Measurements from ENCODE around the gene LAMA5. TPM values are rescaled to one million over a fixed set of nuclear protein-coding genes. Genes with fewer than 3 reads are reported as not detected.

LAMA5 gene
- total RNA-seq, 4 donors from 2014 or later: 164 to 427 (median 196) TPM

DNA sequence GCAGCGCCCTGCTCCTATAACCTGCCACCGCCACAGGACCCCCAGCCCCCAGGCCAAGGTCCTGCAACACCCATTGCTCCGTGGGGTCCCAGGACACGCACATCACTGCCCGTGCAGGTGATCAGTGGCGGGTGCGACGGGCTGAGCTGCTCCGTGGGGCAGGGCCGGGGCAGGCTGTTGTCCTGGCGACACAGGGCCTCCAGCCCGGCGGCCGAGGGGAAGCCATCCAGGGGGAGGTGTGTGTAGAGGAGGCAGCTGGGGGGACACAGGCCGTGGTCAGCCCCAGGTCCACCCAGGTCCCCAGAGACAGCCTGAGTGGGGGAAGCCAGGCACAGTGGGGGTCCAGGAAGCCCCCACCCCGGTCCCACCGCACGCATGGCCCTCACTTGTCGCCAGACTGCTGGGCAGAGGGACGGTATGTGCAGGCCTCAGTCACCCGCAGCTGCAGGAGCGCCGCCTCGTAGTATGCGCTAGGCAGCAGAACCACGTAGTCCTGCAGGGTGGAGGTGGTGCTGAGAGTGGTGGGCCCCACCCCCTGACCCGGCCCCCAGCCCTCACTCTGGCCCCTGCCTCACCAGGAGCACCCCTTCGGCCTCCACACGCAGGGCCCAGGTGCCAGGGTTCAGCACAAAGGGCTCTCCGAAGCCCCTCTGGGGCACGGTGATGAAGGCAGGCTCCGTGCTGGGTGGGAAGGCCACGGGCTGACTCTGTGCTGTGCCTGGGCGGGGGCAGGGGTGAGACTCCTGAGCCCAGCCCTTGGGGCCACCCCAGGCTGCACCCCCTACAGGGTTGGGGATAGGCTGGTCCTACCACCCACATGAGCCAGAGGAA lies 33.9 kb downstream of the LAMA5 start:
- intact Hi-C loops (cut with DNase I; ENCODE audit: low total_unique reads): no loop called here
- DNase-seq (ENCODE audit: low spot score in 2 of 2): no peak
- 92 to 95% methylated on average over 17 to 26 of the region's 34 CpGs for WGBS, 2 donors

DNA sequence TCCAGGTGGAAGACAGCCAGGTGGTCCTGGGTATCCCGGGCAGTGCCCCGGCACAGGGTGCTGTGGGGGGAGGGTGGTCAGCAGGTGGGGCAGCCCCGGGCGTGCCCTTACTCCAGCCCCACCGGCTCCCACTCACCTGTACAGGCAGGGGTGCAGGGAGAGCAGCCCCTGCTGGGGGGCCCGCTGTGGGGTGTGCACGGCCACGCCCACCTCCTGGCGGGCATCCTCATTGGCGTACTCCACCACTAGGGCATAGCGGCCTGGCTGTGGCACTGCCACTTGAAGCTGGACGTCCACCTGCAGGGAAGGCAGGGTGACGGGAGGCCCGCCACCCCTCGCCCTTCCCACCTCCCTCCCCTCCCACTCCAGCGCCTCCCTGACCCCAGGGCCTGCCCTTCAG lies 34.7 kb downstream of the LAMA5 start:
- no peak for DNase-seq (ENCODE audit: low spot score in 2 of 2)
- no peak overlapping the region for H3K4me3 ChIP-seq (ENCODE audit: low read depth, poor library complexity, severe bottlenecking)
- no peak for TF ChIP-seq POLR2A (IDR thresholded peaks at IDR 0.05)
- intact Hi-C loops (cut with DNase I; ENCODE audit: low total_unique reads): no loop called here
- WGBS, 2 donors: 78 to 79% methylated on average over 11 to 14 of the region's 16 CpGs

More for the DNA sequence above, 33.9 kb downstream of the LAMA5 start:
- TF ChIP-seq POLR2A (IDR thresholded peaks at IDR 0.05): no peak
- TF ChIP-seq, protein P1, sequence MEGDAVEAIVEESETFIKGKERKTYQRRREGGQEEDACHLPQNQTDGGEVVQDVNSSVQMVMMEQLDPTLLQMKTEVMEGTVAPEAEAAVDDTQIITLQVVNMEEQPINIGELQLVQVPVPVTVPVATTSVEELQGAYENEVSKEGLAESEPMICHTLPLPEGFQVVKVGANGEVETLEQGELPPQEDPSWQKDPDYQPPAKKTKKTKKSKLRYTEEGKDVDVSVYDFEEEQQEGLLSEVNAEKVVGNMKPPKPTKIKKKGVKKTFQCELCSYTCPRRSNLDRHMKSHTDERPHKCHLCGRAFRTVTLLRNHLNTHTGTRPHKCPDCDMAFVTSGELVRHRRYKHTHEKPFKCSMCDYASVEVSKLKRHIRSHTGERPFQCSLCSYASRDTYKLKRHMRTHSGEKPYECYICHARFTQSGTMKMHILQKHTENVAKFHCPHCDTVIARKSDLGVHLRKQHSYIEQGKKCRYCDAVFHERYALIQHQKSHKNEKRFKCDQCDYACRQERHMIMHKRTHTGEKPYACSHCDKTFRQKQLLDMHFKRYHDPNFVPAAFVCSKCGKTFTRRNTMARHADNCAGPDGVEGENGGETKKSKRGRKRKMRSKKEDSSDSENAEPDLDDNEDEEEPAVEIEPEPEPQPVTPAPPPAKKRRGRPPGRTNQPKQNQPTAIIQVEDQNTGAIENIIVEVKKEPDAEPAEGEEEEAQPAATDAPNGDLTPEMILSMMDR (IDR thresholded peaks at IDR 0.05): no peak
- no peak overlapping the region for H3K4me3 ChIP-seq (ENCODE audit: low read depth, poor library complexity, severe bottlenecking)

DNA sequence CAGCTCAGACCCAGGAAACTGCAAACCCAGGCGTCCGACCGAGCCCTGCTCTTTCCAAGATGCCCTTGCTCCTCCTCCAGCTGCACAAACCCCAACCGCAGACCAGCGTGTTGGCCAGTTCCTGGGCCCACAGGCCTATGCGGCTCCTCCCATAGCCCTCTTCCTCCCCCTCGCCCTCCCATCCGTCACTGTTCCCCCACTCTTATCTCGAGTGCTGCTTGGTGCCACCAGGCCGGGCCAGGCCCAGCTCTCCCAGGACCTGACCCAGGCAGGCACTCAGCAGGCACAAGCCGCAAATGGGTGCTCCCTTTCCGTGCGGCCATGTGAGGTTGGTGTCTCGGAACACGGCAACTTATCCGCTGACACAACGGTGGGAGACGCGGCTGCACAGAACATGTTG lies 35.8 kb downstream of the LAMA5 start:
- TF ChIP-seq, protein P1 (IDR thresholded peaks at IDR 0.05): no peak
- no peak for TF ChIP-seq POLR2A (IDR thresholded peaks at IDR 0.05)
- WGBS, 2 donors: 92 to 95% methylated on average over 19 of the region's 19 CpGs
- DNase-seq (ENCODE audit: low spot score in 2 of 2): no peak
- no peak overlapping the region for H3K4me3 ChIP-seq (ENCODE audit: low read depth, poor library complexity, severe bottlenecking)
- intact Hi-C loops (cut with DNase I; ENCODE audit: low total_unique reads): no loop called here

DNA sequence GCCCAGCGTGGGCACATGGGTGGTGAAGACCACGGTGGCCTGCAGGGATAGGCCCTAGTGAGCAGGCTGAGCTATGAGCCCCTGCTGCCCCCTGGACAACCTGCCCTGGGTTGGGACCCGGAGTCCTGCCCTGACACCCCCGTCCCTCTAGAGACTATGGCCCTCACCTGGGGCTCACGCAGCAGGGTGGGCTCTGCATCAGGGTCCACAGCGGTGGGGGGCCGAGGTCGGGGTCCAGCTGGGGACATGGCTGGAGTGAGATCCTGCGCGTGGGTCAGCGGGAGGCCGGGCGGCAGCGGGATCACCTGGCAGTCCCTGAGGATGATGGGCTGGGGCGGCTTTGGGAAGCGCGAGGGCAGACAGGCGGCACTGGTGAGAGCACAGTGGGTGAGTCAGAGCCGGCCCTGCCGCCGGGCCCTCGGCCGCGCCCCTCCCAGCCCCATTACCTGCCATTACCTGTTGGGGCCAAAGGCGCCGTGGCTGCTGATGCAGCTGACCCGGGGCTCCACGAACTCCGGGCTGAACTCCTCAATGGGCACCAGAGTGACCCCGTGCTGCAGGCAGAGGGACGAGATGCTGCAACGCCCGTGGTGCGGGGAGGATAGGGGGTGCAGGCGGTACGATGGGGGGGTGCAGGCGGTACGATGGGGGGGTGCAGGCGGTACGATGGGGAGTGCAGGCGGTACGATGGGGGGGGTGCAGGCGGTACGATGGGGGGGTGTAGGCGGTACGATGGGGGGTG lies 36.4 kb downstream of the LAMA5 start:
- TF ChIP-seq POLR2A (IDR thresholded peaks at IDR 0.05): no peak
- TF ChIP-seq, protein P1 (IDR thresholded peaks at IDR 0.05): no peak
- no peak for DNase-seq (ENCODE audit: low spot score in 2 of 2)
- WGBS, 2 donors: 74 to 79% methylated on average over 35 to 45 of the region's 46 CpGs
- intact Hi-C loops (cut with DNase I; ENCODE audit: low total_unique reads): no loop called here
- no peak overlapping the region for H3K4me3 ChIP-seq (ENCODE audit: low read depth, poor library complexity, severe bottlenecking)

DNA sequence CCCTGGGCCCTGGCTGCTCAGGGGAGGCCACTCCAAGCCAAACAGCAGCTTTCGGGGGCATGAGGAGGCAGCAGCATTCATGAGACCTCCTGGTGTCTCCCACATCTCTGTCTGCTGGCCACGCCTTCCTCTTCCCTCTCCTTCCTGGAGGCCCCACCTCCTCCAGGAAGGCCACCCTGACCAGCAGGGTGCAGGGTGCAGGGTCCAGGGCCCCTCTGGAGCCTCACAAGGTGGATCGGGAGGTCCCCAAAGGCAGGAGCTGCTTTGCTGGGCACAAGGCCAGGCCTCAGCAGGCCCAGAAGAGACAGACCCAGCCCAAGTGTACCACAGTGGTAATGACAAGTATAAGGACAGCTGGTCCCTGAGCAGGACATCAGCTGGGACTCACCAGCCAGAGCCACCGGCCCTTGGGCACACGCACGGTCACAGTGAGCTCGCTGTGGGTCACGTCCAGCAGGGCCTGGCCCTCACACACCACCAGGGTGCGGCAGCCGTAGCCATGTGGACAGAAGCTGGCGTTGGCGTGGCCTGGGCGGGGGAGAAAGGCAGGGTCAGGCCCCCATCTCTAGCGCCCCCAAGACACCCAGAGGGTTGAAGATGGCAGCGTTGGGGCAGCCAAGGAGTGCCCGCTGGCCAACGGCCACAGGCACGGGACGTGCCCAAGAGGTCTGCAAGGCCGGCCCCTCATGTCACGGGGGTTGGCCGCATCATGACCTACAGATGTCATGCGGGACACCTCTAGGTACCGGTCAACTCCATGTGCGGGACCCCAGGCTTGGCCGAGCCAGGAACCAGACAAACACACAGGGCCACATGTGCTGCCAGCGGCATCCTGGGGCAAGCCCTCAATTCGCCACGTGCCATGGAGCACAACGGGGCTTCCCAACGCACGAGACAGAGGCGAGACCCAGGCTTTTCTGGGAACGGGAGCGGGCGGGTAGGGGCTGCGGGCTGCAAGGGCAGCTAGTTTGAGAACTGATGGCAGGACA lies 37.4 kb downstream of the LAMA5 start:
- no peak for DNase-seq (ENCODE audit: low spot score in 2 of 2)
- H3K4me3 ChIP-seq (ENCODE audit: low read depth, poor library complexity, severe bottlenecking): no peak overlapping the region
- intact Hi-C loops (cut with DNase I; ENCODE audit: low total_unique reads): no loop called here
- 94 to 96% methylated on average over 23 to 35 of the region's 37 CpGs for WGBS, 2 donors
- TF ChIP-seq, protein P1 (IDR thresholded peaks at IDR 0.05): no peak
- TF ChIP-seq POLR2A (IDR thresholded peaks at IDR 0.05): no peak

Measured in lower leg skin (tissue), 4 donors.